H1 (cell line): ENCODE data around the gene TRABD2B.

Experiments used
- BRCA1 ChIP-seq: IDR thresholded peaks from 2 replicates; pipeline ENCODE4 v1.6.1; 2012; ENCODE audit warnings: low read depth, low read length, improper control_type of control experiment
- CEBPB ChIP-seq: IDR thresholded peaks from 2 replicates; pipeline ENCODE4 v1.6.1; 2012; ENCODE audit warnings: low read depth, low read length
- CREB1 ChIP-seq: IDR thresholded peaks from 2 replicates; pipeline ENCODE4 v1.6.1; 2012; ENCODE audit warnings: inconsistent platforms
- EP300 ChIP-seq, 2 experiments: IDR thresholded peaks; 1 replicate in 1 of 2; 2 replicates in 1 of 2; pipeline ENCODE4 v1.6.1; 2011 to 2012; ENCODE audit warnings: low read depth in 2 of 2, low read length in 2 of 2, mild to moderate bottlenecking in 2 of 2, borderline replicate concordance in 1 of 2, inconsistent platforms in 1 of 2, moderate library complexity in 1 of 2
- EZH2 ChIP-seq: fragments of 200-600 bp; sonication (generic); IDR thresholded peaks from 2 replicates; pipeline ENCODE4 v1.7.1; 2012; ENCODE audit warnings: low read depth, mild to moderate bottlenecking, moderate library complexity, low read length, inconsistent platforms; ENCODE audit not compliant: severe bottlenecking
- JUN ChIP-seq: IDR thresholded peaks from 2 replicates; pipeline ENCODE4 v1.6.1; 2011; ENCODE audit warnings: low read depth, mild to moderate bottlenecking, improper control_type of control experiment, low read length
- MAFK ChIP-seq: IDR thresholded peaks from 2 replicates; pipeline ENCODE4 v1.6.1; 2012; ENCODE audit warnings: low read depth, mild to moderate bottlenecking, improper control_type of control experiment, low read length
- POLR2A ChIP-seq, 2 experiments: IDR thresholded peaks; 1 replicate in 1 of 2; 2 replicates in 1 of 2; pipeline ENCODE4 v1.6.1; 2011; ENCODE audit warnings: low read depth in 2 of 2, low read length in 2 of 2, mild to moderate bottlenecking in 2 of 2; ENCODE audit errors: control extremely low read depth in 1 of 2
- POLR2AphosphoS5 ChIP-seq: IDR thresholded peaks from 2 replicates; pipeline ENCODE4 v1.6.1; 2011; ENCODE audit warnings: low read depth, low read length
- TCF12 ChIP-seq: IDR thresholded peaks from 2 replicates; pipeline ENCODE4 v1.6.1; 2011; ENCODE audit warnings: low read depth, mild to moderate bottlenecking, low read length
- YY1 ChIP-seq: IDR thresholded peaks from 2 replicates; pipeline ENCODE4 v1.6.1; 2011; ENCODE audit warnings: low read depth, mild to moderate bottlenecking, low read length
- TF ChIP-seq, protein P1 (sequence below), 3 experiments: IDR thresholded peaks; 1 replicate in 2 of 3; 2 replicates in 1 of 3; pipeline versions ENCODE4 v1.5.1 to v1.6.1; 2011; ENCODE audit warnings: low read length in 3 of 3, mild to moderate bottlenecking in 3 of 3, inconsistent platforms in 2 of 3, low read depth in 1 of 3, moderate library complexity in 1 of 3; ENCODE audit not compliant: insufficient read depth in 1 of 3; ENCODE audit errors: control extremely low read depth in 1 of 3
- TF ChIP-seq, protein P2 (sequence below): IDR thresholded peaks from 2 replicates; pipeline ENCODE4 v1.6.1; 2011; ENCODE audit warnings: low read depth, mild to moderate bottlenecking, low read length; ENCODE audit not compliant: insufficient read depth

DNA sequence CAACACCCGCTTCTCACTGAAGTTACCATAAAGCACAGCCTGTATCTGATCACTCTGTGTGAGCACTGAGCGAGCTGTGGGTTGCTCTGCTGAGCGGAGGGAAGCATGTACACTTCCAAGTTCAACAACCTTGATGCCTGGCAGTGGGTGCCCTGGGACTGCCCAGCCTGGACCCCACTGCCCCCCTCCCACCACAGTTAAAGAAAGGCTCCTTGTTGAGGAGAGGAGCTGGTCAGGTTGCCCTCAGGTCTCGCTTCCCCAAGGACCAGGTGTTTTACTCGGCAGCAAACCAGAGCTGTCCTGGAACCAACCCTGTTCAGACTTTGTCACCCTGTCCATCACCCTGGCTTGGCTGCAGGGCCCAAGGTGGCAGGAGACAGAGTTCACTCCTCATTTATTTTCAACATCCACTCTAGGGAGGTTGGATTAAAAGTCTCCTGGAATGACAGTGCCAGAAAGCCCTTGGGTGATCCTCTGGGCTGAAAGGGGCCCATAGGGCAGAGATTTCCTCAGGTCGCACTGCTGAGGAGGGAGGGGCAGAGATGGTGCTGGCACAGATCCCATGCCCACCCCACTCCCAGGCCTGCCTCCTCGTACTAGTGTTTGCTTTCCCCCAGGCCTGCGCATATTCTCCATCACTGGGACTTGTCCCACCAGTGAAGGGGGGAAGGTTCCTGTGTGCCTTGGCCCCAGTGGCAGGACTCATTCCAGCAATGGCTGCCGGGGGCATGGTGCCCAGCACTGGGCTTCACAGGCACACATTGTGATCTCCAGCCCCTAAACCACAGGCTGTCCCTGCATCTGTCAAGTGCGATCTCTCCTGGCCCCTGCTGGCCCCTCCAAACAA is 101.7 kb downstream of the TRABD2B start:
- TF ChIP-seq POLR2AphosphoS5: no peak
- TF ChIP-seq, protein P1, sequence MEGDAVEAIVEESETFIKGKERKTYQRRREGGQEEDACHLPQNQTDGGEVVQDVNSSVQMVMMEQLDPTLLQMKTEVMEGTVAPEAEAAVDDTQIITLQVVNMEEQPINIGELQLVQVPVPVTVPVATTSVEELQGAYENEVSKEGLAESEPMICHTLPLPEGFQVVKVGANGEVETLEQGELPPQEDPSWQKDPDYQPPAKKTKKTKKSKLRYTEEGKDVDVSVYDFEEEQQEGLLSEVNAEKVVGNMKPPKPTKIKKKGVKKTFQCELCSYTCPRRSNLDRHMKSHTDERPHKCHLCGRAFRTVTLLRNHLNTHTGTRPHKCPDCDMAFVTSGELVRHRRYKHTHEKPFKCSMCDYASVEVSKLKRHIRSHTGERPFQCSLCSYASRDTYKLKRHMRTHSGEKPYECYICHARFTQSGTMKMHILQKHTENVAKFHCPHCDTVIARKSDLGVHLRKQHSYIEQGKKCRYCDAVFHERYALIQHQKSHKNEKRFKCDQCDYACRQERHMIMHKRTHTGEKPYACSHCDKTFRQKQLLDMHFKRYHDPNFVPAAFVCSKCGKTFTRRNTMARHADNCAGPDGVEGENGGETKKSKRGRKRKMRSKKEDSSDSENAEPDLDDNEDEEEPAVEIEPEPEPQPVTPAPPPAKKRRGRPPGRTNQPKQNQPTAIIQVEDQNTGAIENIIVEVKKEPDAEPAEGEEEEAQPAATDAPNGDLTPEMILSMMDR (IDR thresholded peaks at IDR 0.05; ENCODE audit: control extremely low read depth in 1 of 3, insufficient read depth in 1 of 3, low read depth in 1 of 3, low read length in 3 of 3): no peak
- no peak for TF ChIP-seq POLR2A (IDR thresholded peaks at IDR 0.05; ENCODE audit: control extremely low read depth in 1 of 2, low read depth in 2 of 2, low read length in 2 of 2)
- TF ChIP-seq EZH2: no peak
- no peak for TF ChIP-seq CEBPB
- no peak for TF ChIP-seq BRCA1
- TF ChIP-seq JUN: no peak
- no peak for TF ChIP-seq YY1
- TF ChIP-seq EP300 (IDR thresholded peaks at IDR 0.05; ENCODE audit: borderline replicate concordance in 1 of 2, low read depth in 2 of 2, low read length in 2 of 2): no peak
- TF ChIP-seq CREB1: no peak
- TF ChIP-seq, protein P2, sequence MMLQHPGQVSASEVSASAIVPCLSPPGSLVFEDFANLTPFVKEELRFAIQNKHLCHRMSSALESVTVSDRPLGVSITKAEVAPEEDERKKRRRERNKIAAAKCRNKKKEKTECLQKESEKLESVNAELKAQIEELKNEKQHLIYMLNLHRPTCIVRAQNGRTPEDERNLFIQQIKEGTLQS: no peak
- no peak for TF ChIP-seq TCF12
- TF ChIP-seq MAFK: no peak
